ENCODE data around the gene KIF16B. TPM values are rescaled to one million over a fixed set of nuclear protein-coding genes. Genes with fewer than 3 reads are reported as not detected.

The KIF16B gene
- total RNA-seq, 1 donor from 2014 or later = 14.2 TPM

DNA sequence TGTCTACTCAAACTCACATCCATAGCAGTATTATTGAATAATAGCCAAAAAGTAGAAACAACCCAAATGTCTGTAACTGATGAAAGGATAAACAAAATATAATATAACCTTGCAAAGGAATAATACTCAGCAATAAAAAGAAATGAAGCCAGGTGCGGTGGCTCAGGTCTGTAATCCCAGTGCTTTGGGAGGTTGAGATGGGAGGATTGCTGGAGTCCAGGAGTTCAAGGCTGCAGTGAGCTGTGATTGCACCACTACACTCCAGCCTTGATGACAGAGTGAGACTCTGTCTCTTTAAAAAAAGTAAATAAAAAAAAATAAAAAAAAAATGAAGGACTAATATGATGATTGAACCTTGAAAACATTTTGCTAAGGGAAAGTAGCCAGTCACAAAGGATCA lies 22.1 kb upstream of the KIF16B start:
- DNase-seq (ENCODE audit: low read depth) = no peak
- TF ChIP-seq, protein P1, sequence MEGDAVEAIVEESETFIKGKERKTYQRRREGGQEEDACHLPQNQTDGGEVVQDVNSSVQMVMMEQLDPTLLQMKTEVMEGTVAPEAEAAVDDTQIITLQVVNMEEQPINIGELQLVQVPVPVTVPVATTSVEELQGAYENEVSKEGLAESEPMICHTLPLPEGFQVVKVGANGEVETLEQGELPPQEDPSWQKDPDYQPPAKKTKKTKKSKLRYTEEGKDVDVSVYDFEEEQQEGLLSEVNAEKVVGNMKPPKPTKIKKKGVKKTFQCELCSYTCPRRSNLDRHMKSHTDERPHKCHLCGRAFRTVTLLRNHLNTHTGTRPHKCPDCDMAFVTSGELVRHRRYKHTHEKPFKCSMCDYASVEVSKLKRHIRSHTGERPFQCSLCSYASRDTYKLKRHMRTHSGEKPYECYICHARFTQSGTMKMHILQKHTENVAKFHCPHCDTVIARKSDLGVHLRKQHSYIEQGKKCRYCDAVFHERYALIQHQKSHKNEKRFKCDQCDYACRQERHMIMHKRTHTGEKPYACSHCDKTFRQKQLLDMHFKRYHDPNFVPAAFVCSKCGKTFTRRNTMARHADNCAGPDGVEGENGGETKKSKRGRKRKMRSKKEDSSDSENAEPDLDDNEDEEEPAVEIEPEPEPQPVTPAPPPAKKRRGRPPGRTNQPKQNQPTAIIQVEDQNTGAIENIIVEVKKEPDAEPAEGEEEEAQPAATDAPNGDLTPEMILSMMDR (conservative IDR thresholded peaks at IDR 0.05; ENCODE audit: low read depth, low read length) = no peak
- no peak overlapping the region for H3K4me3 ChIP-seq (ENCODE audit: low read depth, low read length)

DNA sequence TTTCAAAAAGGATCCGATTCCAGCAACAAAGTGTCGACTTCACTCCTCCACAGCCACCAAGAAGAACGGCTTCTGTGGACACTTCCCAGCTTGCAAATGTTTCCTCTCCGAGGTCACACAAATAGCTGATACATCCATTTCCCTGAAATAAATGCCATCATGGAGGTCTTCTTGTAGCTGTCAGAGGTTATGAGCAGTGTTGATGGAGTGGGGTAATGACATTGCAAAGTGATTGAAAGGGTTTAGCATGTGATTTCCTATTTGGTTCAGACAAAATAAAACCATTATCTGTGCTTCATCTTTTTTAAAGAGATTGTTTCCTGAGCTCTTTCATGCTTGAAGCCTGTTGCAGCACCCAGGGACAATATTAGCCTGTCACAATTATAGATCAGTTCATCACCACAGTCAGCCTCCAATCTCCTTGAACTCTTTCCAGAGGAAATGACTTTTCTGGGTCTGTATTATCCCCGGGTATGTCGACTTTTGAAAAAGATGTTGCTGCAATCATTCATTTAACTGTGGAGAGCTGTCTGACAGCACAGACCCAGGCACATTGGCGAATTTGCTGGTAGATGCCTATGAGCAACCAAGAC lies 16.9 kb upstream of the KIF16B start:
- TF ChIP-seq, protein P1 (conservative IDR thresholded peaks at IDR 0.05; ENCODE audit: low read depth, low read length) = no peak
- no peak overlapping the region for H3K4me3 ChIP-seq (ENCODE audit: low read depth, low read length)
- DNase-seq (ENCODE audit: low read depth) = no peak

DNA sequence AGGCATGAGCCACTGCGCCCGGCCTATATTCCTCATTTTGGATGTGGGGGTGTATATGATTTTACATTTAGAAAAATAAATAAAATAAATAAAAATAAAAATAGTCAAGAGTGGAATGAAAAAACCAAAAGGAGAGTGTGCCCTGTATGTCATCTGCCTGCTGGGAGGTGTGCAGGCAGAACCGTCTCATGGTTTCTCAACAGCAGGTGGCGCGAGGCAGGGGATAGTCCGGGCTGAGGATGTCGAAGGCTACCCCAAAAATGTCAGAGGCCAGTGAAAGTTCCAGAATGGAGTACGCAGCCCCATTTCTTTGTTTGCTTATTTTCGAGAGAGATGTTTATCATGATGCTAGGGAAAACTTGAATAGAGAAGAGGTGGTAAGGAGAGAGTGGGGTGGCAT lies 16.4 kb upstream of the KIF16B start:
- DNase-seq (ENCODE audit: low read depth) = no peak
- TF ChIP-seq, protein P1 (conservative IDR thresholded peaks at IDR 0.05; ENCODE audit: low read depth, low read length) = no peak
- no peak overlapping the region for H3K4me3 ChIP-seq (ENCODE audit: low read depth, low read length)

DNA sequence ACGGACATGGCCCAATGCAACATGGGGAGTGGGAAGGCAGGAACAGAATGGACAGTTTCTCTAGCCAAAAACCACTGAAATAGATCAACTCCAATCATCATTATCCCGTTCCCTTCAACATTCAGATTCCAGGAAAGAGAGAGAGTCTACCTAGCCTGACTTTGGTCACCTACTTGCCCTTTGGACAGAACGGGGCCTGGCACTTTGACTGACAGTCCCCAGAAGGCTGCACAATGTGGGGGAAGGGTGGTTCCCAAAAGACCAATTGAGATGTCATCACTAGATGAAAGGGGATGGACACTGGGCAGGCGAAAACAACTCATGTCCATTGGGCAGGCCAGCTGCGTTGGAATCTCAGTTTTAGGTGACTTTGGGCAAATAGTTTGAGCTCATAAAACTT lies 15.0 kb upstream of the KIF16B start:
- DNase-seq (ENCODE audit: low read depth) = no peak
- H3K4me3 ChIP-seq (ENCODE audit: low read depth, low read length) = no peak overlapping the region
- TF ChIP-seq, protein P1 (conservative IDR thresholded peaks at IDR 0.05; ENCODE audit: low read depth, low read length) = no peak

DNA sequence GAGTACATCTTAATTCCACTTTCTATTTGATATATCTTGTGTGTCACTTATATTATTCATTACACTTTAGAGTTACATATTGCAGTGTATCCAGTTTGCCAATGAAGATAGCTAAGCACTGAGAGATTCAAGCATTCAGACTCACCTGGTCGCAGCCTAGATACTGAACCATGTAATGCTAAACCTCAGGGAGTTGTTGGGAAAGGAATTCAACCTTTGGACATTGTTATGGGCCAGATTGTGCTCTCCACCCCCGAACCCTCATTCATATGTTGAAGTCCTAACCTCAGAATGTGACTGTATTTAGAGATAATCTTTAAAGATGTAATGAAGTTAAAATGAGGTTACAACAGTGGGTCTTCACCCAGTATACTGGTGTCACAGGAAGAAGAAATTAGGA lies 13.8 kb upstream of the KIF16B start:
- no peak overlapping the region for H3K4me3 ChIP-seq (ENCODE audit: low read depth, low read length)
- TF ChIP-seq, protein P1 (conservative IDR thresholded peaks at IDR 0.05; ENCODE audit: low read depth, low read length) = no peak
- no peak for DNase-seq (ENCODE audit: low read depth)

DNA sequence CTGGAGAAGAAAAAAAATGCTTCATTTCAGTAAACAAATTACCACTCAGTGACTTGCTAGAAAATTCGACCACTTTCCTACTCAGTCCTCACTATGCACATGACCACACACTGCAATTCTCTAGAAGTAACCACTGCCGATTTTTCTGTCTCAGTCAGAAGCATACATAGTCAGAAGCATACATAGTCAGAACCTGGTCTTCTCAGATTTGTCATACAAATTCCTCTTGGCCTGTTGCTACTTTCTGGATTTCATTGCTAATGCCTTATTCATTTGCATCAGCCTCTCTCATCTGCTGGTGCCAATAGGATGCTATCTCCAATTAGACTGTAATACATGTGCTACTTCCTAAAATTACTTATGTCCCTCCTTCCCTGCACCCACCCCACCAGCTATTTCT lies 10.2 kb upstream of the KIF16B start:
- no peak for DNase-seq (ENCODE audit: low read depth)
- TF ChIP-seq, protein P1 (conservative IDR thresholded peaks at IDR 0.05; ENCODE audit: low read depth, low read length) = no peak
- H3K4me3 ChIP-seq (ENCODE audit: low read depth, low read length) = no peak overlapping the region

DNA sequence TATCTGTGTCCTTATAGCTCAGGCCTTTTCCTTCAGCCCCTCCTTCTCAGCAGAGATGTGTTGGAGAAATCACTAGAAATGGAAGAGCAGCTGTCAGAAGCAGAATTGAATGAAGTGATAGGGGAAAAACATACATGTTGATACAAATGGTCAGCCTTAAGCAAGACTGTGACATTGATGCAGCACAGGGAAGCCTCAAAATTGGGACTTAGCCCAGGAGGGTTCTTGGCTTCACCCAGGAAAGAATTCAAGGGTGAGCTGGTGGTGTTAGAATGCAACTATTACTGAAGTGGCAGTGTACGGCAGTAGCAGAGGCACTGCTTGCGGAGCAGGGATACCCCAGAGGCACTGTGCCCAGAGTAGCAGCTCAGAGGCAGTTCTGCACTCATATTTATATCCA lies 8.0 kb upstream of the KIF16B start:
- DNase-seq (ENCODE audit: low read depth) = no peak
- no peak overlapping the region for H3K4me3 ChIP-seq (ENCODE audit: low read depth, low read length)
- TF ChIP-seq, protein P1 (conservative IDR thresholded peaks at IDR 0.05; ENCODE audit: low read depth, low read length) = no peak

Data from epithelial cell of proximal tubule (primary cell).